RWPE1 (cell line): ENCODE measurements around the gene INPP4A.
A peak's percentile ranks its signal among the peaks of the same experiment; 100 is the strongest.

Source experiments
- CTCF ChIA-PET: fragments of 350-600 bp; sonication (Branson Sonifier 250); formaldehyde crosslinking; extraction: SDS; loops from one replicate; lab custom pipeline; 2021; lab: Yijun Ruan, JAX
- POLR2A ChIA-PET: fragments of 400-600 bp; formaldehyde crosslinking; extraction: SDS; loops from one replicate; lab custom pipeline; 2020; ENCODE audit warnings: antibody characterized with exemption; ENCODE audit not compliant: low non-redundant PET; lab: Yijun Ruan, JAX
- DNase-seq: peaks from one replicate; pipeline ENCODE4 v3.0.0; 2012; ENCODE audit warnings: low spot score
- H3K27ac ChIP-seq: fragments of 450-650 bp; 2 replicates; pipeline ENCODE4 v1.5.1; 2017
- CTCF ChIP-seq: fragments of 450-650 bp; conservative IDR thresholded peaks from 2 replicates; pipeline ENCODE4 v1.5.1; 2017; ENCODE audit warnings: low read depth, mild to moderate bottlenecking

Gene INPP4A

GRCh38 chr2:98559581-98559980 is 114.9 kb downstream of the INPP4A start:
- POLR2A ChIA-PET = interaction anchor here (0.9 kb wide), 1 partner anchor 42 kb away, joined by 3 read pairs; no protein-coding TSS in a partner anchor
- CTCF ChIA-PET = interaction anchor here (0.8 kb wide), 1 partner anchor 146 kb away, joined by 3 read pairs; no protein-coding TSS in a partner anchor
- no peak for TF ChIP-seq CTCF
- no peak for DNase-seq
- no peak overlapping the region for H3K27ac ChIP-seq

- ChIA-PET POLR2A (interaction anchor here (0.9 kb wide), 1 partner anchor 42 kb away, joined by 3 read pairs; no protein-coding TSS in a partner anchor), CTCF (interaction anchor here (0.8 kb wide), 1 partner anchor 147 kb away, joined by 3 read pairs; no protein-coding TSS in a partner anchor)
- peak; percentile 78 for DNase-seq
- TF ChIP-seq CTCF = no peak
- no peak overlapping the region for H3K27ac ChIP-seq
Observed at GRCh38 chr2:98560256-98560771, 115.7 kb downstream of the INPP4A start.

GRCh38 chr2:98561018-98561417 is 116.4 kb downstream of the INPP4A start:
- no peak for TF ChIP-seq CTCF
- no peak overlapping the region for H3K27ac ChIP-seq
- no peak for DNase-seq
- POLR2A ChIA-PET = no interaction called here
- CTCF ChIA-PET = interaction anchor here (0.9 kb wide), 1 partner anchor 12 kb away, joined by 3 read pairs; no protein-coding TSS in a partner anchor

GRCh38 chr2:98561902-98562695 is 117.4 kb downstream of the INPP4A start:
- no peak for TF ChIP-seq CTCF
- POLR2A ChIA-PET = no interaction called here
- no peak overlapping the region for H3K27ac ChIP-seq
- CTCF ChIA-PET = interaction anchor here (0.9 kb wide), 1 partner anchor 11 kb away, joined by 3 read pairs; no protein-coding TSS in a partner anchor
- no peak for DNase-seq

- ChIA-PET POLR2A (no interaction called here), CTCF (no interaction called here)
- no peak for TF ChIP-seq CTCF
- H3K27ac ChIP-seq = no peak overlapping the region
- no peak for DNase-seq
Observed at GRCh38 chr2:98563394-98563793, 118.7 kb downstream of the INPP4A start.

- DNase-seq = no peak
- ChIA-PET CTCF (no interaction called here), POLR2A (no interaction called here)
- H3K27ac ChIP-seq = no peak overlapping the region
- TF ChIP-seq CTCF = no peak
Observed at GRCh38 chr2:98564541-98565132, 120.0 kb downstream of the INPP4A start.
